Tongue (tissue), 2 donors: Measurements from ENCODE around the gene NPY. TPM values are rescaled to one million over a fixed set of nuclear protein-coding genes. Genes with fewer than 3 reads are reported as not detected.

Experiments
- DNase-seq: peaks from one replicate; pipeline ENCODE4 v3.0.0-alpha.2; 2015
- total RNA-seq: library from RNA; depleted of rRNA; stranded (reverse); fragments of >200 nt; gene quantifications from one replicate; pipeline ENCODE4 v1.2.3, GENCODE V29; 2014

NPY gene
- total RNA-seq, 1 donor from 2014 or later = not detected

DNA sequence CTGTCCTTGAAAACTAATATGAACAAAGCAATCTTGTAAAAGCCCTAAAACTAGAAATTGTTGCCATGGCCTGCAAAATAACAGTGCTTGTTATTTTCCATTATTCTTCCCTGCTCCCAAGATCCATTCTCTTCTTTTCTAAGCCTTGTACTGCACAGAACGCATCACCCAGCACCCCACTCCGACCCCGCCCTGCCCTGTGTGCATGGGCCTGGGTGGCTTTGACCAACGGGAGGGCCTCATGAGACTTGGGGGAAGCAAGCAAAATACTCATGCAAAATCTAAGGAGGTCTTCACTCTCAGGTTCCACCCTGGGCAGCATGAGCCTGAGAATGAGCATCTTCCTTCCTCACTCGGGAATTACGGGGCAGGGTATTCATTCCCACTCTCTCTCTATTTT is 32.4 kb downstream of the NPY start:
- DNase-seq = no peak

DNA sequence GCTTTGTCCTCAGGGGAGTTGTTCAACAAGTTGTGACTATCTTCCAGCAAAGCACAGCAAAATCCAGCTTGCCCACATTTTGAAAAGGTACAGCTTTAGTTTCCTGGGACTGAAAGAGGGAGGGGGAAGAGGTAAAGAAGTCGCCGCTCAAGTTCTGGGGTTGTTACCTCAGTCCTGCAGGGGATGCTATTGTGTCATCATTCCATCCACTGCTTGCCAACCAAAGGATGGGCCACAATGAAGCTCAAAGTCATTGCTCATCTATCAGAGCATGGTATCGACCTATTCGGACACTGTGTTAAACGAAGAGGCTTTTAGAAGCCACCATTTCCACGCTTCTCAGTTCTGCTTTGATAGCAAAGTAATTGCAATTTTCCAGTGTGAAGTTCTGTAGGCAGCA is 34.3 kb downstream of the NPY start:
- DNase-seq = peak; percentile 17

DNA sequence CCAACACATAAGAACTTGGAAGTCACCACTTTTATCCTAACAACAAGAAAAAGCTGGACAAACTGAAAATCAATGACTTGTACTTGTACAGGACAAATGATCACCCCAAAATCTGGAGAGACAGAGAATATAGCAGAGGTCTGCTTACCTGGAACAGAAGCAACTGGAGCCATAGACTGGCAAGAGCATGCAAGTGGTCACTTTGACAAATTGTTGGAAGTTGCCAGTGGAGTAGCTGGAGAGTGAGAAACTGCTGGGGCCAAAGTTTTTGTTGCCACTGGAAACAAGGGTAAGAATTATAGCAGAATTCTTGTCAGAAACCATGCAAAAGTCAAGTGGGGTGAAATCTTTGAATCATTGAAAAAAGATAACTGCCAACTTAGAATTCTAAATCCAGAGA is 35.2 kb downstream of the NPY start:
- DNase-seq = no peak

DNA sequence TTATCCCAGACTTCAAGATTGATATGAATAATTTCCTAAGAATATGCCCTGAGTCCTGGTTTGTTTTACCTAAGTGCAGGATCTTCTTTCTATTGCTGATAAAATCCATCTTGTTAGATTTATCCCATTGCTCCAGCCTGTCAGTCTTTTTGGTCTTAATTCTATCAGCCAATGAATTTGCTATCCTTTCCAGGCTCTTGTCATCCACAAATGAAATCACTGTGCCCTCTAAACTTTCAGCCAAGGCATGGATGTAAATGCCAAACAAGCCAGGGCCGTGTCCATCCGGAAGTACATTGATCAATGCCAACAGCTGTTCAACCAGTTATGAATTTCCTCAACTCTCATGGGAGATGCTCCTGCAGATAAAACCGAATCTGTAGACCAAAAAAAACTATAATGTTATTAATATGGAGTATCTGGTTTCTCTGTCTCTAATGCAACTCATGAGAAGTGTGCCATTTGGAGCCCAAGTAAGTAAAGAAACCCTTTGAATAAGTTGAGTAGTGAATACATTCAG is 40.0 kb downstream of the NPY start:
- DNase-seq = peak; percentile 56

DNA sequence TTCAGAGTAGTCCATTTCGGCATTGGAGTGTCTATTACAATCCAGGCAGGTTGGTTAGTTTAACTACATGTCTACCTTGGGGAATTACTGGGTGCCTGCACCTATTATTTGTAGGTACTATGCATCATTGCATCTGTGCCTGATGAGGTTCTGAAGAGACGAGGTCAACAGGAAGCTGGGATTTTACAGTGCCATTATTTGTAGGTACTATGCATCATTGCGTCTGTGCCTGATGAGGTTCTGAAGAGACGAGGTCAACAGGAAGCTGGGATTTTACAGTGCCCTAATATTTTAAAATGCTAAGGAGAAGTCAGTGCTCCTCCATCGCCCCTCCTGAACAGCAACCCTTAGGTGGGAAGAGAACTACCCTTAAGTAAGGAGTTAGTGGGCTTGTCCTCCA is 41.7 kb downstream of the NPY start:
- DNase-seq = no peak

DNA sequence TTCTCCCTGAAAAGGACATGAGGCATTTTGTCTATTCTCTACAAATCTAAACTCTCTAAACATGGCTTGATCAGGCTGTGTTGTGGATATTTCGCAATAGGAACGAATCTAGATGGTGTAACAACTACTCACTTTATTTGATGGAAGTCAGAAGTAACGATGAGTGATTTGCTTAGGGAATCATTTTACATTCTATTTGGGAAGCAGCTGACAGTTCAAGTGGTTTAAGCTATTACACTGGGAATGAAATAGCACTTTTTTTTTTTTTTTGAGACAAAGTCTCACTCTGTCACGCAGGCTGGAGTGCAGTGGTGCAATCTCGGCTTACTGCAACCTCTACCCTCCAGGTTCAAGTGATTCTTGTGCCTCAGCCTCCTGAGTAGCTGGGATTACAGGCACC is 44.1 kb downstream of the NPY start:
- DNase-seq = peak; percentile 44

DNA sequence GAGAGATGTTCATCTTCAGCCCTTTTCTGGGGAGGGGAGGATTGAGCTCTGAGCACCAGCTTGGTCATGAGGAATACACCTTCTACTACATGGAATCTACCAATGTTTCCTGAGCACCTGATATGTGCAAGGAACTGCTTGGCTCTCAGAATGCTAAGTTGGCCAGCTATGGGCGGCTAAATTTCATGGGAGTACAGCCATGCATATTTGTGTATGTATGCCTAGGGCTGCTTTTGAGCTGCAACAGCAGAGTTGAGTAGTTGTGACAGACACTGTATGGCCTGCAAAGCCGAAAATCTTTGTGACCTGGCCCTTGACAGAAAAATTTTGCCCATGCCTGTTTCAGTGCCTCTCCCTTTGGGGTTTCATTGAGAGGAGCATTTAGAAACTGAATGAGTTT is 44.9 kb downstream of the NPY start:
- no peak for DNase-seq

DNA sequence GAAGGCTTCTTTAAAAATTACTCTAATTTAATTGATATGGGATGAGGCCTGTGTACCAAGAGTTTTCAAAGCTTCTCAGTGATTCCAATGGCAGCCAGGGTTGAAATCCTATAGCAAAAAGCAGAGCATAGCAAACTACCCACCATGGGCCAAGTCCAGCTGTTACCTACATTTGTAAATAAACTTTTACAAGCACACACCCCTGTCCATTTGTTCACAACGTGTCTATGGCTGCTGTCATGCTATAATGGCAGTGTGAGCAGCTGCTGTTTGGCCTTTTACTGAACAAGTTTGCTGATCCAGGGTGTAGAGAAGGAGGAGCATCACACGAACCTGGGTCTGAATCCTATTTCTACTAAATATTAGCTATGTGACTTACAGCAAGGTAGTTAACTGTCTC is 50.0 kb downstream of the NPY start:
- peak; percentile 66 for DNase-seq

DNA sequence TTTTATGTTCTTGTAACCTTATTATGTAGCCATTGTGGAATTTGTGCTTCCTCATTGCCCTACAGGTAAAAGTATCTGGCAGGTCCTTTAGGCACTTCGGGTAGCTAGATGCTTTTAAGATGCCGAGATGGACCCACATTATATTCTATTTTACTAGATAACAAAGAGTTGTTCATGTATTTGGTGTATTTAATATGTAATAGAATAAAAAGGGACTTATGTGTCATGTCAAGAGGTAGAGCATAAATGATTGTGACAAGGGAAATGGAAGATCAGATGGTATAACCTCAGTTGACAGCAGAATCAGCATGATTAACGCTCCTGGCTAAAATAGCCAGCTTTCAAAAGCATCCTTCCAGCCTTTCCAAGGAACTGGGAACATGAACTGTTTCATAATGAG is 50.6 kb downstream of the NPY start:
- DNase-seq = no peak

DNA sequence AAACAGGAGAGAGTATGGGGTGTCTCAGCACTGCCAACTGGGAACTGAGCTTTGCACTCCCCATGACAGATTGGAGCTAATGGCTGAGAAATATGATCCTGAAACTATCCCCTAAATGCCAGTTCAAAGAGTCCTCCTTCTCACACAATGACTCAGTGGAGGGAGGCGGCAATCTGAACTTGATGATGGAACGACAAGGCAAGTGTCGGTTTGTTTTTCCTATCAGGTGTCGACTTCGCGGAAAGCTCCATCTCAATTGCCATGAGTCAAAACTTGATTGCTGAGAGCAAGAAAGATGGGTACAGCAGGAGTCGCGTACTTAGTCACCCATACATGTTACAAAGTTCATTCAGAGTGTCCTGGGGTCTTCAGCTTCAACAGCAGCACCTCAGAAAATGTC is 52.5 kb downstream of the NPY start:
- DNase-seq = peak; percentile 56

DNA sequence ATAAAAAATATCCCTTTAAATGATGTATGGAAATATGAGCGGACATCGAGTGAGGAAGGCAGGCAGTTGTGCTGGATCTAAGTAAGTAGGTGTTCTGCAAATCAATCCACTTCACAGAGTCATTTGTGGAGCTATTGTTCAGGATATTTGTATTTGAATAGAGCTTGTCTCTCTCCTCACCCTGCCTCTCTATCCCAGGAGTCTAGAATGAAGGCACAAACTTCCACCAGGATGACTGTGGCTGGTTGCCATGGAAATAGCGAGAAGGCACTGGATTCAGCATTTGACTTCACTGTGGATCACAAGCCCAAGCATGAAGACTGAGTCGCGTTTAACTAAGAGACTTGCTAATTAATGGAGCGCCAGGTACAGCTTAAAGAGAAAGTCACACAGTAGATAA is 53.2 kb downstream of the NPY start:
- no peak for DNase-seq

DNA sequence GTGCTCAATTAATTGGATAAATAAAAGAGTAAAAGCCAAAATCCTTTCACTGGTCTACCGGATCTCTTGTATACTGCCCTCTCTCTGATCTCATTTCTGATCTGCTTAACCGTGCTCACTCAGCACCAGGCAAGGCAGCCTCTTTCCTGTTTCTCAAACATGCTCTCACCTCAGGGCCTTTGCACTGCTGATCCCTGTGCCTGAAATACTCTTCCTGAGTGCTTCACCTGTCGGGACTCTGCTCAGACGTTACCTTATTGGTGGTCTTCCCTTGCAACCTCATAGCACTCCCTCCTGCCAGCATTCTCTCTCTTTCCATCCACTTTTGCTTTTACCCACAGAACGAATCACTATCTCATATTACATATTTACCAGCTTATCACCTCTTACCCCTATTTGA is 55.6 kb downstream of the NPY start:
- no peak for DNase-seq

DNA sequence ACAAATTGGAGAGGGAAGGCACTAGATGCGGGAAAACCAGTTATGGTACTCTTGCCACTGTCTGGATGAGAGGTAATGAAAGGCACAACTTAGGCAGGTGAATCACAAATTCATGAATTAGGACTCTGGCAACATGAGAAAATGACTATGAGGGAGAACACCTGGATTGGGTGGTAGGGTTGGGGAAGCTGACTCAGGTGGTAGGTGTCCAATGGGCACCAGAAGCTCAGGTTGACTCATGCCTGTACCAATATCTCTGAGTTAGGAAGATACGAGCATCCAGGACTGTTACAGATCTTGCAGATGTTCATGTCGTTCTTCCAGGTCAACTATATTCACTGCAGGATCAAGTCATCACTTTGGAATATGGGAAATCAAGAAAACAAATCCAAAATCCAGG is 56.7 kb downstream of the NPY start:
- no peak for DNase-seq
